Chondrocyte (in vitro differentiated cells): Measurements from ENCODE around the gene TCERG1L. TPM values are rescaled to one million over a fixed set of nuclear protein-coding genes. Genes with fewer than 3 reads are reported as not detected.

Experiments used
- DNase-seq: peaks from one replicate; pipeline ENCODE4 v3.0.0; 2021; ENCODE audit warnings: mixed read lengths, low spot score
- H3K27ac Mint-ChIP-seq: one replicate; pipeline ENCODE4 v1.8.0; 2021; ENCODE audit warnings: mild to moderate bottlenecking, moderate library complexity, mixed read lengths; ENCODE audit not compliant: unreplicated experiment
- H3K27me3 Mint-ChIP-seq: 2 replicates; pipeline ENCODE4 v1.8.0; 2021; ENCODE audit warnings: low read depth, mixed read lengths
- H3K36me3 Mint-ChIP-seq: 2 replicates; pipeline ENCODE4 v1.8.0; 2021; ENCODE audit warnings: low read depth, mixed read lengths
- H3K4me1 Mint-ChIP-seq: 2 replicates; pipeline ENCODE4 v1.8.0; 2021; ENCODE audit warnings: low read depth, mild to moderate bottlenecking, mixed read lengths
- H3K4me3 Mint-ChIP-seq: one replicate; pipeline ENCODE4 v1.8.0; 2021; ENCODE audit warnings: mild to moderate bottlenecking, moderate library complexity, mixed read lengths; ENCODE audit not compliant: unreplicated experiment
- H3K9me3 Mint-ChIP-seq: 2 replicates; pipeline ENCODE4 v1.8.0; 2021; ENCODE audit warnings: low read depth, mixed read lengths
- total RNA-seq: library from RNA; stranded (reverse); gene quantifications from 3 replicates; pipeline ENCODE4 v1.2.1, GENCODE V29; 2021
- TF ChIP-seq, protein P1 (sequence below): fragments of 200-600 bp; sonication (generic); IDR thresholded peaks from 2 replicates; pipeline ENCODE4 v1.5.0; 2021; ENCODE audit warnings: antibody characterized with exemption, mild to moderate bottlenecking, moderate library complexity

TCERG1L gene
- total RNA-seq, 1 donor from 2014 or later = not detected

DNA sequence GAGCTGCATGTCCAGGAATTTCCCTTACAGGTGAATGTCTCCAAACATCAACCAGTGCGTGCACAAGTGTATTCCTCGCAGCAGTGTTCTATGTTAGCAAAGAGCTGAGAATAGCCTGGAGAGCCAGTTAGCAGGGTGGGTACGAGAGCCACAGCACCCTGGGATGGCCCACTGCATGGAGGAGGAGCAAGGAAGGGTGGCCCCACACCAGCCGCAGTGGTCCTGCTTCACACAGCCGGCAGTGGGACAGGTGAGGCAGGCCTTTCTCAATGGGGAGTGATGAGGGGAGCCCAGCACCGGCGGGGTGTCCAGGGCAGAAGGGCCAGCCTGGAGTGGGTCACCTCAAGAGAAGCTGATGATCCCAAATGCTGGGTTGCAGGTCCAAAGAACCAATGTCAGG, 240.7 kb downstream of the TCERG1L start:
- Mint-ChIP-seq H3K27ac (no peak overlapping the region), H3K9me3 (peaks cover 27% of the 10 kb centered on the region), H3K27me3 (no peaks in the 10 kb centered on the region), H3K36me3 (no peaks in the 10 kb centered on the region), H3K4me3 (no peak overlapping the region), H3K4me1 (no peaks in the 10 kb centered on the region)
- TF ChIP-seq, protein P1, sequence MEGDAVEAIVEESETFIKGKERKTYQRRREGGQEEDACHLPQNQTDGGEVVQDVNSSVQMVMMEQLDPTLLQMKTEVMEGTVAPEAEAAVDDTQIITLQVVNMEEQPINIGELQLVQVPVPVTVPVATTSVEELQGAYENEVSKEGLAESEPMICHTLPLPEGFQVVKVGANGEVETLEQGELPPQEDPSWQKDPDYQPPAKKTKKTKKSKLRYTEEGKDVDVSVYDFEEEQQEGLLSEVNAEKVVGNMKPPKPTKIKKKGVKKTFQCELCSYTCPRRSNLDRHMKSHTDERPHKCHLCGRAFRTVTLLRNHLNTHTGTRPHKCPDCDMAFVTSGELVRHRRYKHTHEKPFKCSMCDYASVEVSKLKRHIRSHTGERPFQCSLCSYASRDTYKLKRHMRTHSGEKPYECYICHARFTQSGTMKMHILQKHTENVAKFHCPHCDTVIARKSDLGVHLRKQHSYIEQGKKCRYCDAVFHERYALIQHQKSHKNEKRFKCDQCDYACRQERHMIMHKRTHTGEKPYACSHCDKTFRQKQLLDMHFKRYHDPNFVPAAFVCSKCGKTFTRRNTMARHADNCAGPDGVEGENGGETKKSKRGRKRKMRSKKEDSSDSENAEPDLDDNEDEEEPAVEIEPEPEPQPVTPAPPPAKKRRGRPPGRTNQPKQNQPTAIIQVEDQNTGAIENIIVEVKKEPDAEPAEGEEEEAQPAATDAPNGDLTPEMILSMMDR = no peak
- no peak for DNase-seq

DNA sequence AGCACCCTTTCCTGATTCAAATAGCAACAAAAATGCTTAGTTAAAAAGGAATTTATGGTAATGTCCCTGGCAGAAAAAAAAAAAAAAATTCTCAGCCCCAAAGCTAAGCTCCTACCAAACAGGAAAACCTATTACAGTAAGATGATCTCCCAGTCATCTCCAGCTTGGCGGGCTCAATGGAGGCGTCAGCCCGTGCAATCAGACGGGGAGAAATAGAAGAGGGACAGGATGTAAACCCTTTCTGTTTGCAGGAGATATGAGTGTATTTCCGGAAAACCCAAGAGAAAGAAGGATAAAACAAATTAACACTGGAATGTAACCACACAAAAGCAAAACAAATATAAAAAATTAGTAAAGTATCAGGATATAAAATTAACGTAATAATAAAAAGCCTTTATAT, 242.8 kb downstream of the TCERG1L start:
- DNase-seq = no peak
- no peaks in the 10 kb centered on the region for H3K27me3 Mint-ChIP-seq
- H3K4me1 Mint-ChIP-seq = no peaks in the 10 kb centered on the region
- no peaks in the 10 kb centered on the region for H3K36me3 Mint-ChIP-seq
- no peak overlapping the region for H3K27ac Mint-ChIP-seq
- TF ChIP-seq, protein P1 = no peak
- no peak overlapping the region for H3K4me3 Mint-ChIP-seq
- peaks cover 21% of the 10 kb centered on the region for H3K9me3 Mint-ChIP-seq

DNA sequence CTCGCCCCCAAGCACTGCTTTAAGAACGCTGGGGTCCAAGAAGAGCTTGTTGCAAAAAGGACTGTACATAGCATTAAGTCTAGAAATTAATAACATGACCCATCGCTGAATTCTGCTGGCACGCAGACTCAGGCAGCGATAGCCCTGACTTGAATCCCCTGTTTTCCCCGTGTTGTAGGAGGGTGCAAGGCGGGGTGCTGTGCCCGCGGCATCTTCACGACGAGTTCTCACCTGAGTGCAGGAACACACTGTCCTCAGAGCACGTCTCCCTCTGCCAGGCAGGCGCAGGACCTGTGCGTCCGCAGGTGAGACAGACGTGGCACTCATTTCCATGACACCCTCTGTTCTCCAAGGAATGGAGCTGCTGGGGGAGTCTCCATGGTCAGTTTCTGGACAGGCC, 243.2 kb downstream of the TCERG1L start:
- Mint-ChIP-seq H3K4me3 (no peak overlapping the region), H3K4me1 (no peaks in the 10 kb centered on the region), H3K9me3 (peaks cover 25% of the 10 kb centered on the region), H3K27me3 (no peaks in the 10 kb centered on the region), H3K36me3 (no peaks in the 10 kb centered on the region), H3K27ac (no peak overlapping the region)
- TF ChIP-seq, protein P1 = no peak
- DNase-seq = no peak

DNA sequence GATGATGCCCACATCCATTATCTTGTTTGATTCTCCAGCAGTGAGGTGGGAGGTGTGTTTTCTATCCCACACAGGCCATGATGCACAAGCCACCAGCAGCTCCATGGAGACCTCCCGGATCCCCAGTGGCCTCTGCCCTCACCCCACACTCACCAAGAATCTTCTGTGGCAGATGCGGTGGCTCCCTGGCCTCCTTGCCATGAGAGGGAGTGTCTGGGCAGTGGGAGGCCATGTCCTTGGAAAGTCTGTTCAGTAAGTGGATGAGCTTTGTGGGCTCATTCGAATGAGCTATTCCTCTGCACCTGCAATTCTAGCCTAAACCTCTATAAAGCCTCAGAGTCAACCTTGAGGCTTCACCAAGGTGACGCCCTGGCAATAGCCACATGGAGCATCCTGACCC, 243.8 kb downstream of the TCERG1L start:
- no peak overlapping the region for H3K4me3 Mint-ChIP-seq
- no peak for DNase-seq
- H3K9me3 Mint-ChIP-seq = peaks cover 26% of the 10 kb centered on the region
- no peaks in the 10 kb centered on the region for H3K4me1 Mint-ChIP-seq
- H3K36me3 Mint-ChIP-seq = no peaks in the 10 kb centered on the region
- no peaks in the 10 kb centered on the region for H3K27me3 Mint-ChIP-seq
- TF ChIP-seq, protein P1 = no peak
- H3K27ac Mint-ChIP-seq = no peak overlapping the region

GRCh38 chr10:131065673-131066305, 245.7 kb downstream of the TCERG1L start:
- peaks cover 23% of the 10 kb centered on the region for H3K9me3 Mint-ChIP-seq
- H3K4me1 Mint-ChIP-seq = no peaks in the 10 kb centered on the region
- no peak for DNase-seq
- H3K4me3 Mint-ChIP-seq = no peak overlapping the region
- TF ChIP-seq, protein P1 = no peak
- no peak overlapping the region for H3K27ac Mint-ChIP-seq
- H3K36me3 Mint-ChIP-seq = no peaks in the 10 kb centered on the region
- H3K27me3 Mint-ChIP-seq = no peaks in the 10 kb centered on the region
